HepG2 (cell line): Measurements from ENCODE around the gene TIRAP. TPM values are rescaled to one million over a fixed set of nuclear protein-coding genes. Genes with fewer than 3 reads are reported as not detected.

ENCODE experiments used
- DRAP1 ChIP-seq: IDR thresholded peaks from 2 replicates; pipeline ENCODE4 v1.6.1; 2016; ENCODE audit warnings: missing genetic modification reagents, missing compliant biosample characterization
- HDAC1 ChIP-seq: sonication (generic); formaldehyde crosslinking; IDR thresholded peaks from 2 replicates; pipeline ENCODE4 v1.5.1; 2020; ENCODE audit warnings: mild to moderate bottlenecking, missing genetic modification reagents
- MNT ChIP-seq: fragments of 450-650 bp; IDR thresholded peaks from 2 replicates; pipeline ENCODE4 v1.6.1; 2016
- MTERF4 ChIP-seq: sonication (generic); formaldehyde crosslinking; IDR thresholded peaks from 2 replicates; pipeline ENCODE4 v1.8.0; 2023; ENCODE audit warnings: mild to moderate bottlenecking, missing genetic modification reagents
- NFIC ChIP-seq: IDR thresholded peaks from 2 replicates; pipeline ENCODE4 v1.6.1; 2012; ENCODE audit warnings: mild to moderate bottlenecking, low read length, inconsistent platforms
- RFX1 ChIP-seq: fragments of 450-650 bp; IDR thresholded peaks from 2 replicates; pipeline ENCODE4 v1.6.1; 2017
- ZNF10 ChIP-seq: sonication (generic); formaldehyde crosslinking; IDR thresholded peaks from 2 replicates; pipeline ENCODE4 v1.4.0; 2020; ENCODE audit warnings: mild to moderate bottlenecking, low read depth, missing genetic modification reagents, borderline replicate concordance
- ZNF124 ChIP-seq: sonication (generic); formaldehyde crosslinking; IDR thresholded peaks from 2 replicates; pipeline ENCODE4 v1.4.0; 2020; ENCODE audit warnings: missing genetic modification reagents
- ZNF24 ChIP-seq: fragments of 450-650 bp; IDR thresholded peaks from 2 replicates; pipeline ENCODE4 v1.6.1; 2017; ENCODE audit warnings: antibody characterized with exemption, mild to moderate bottlenecking
- ZNF256 ChIP-seq: sonication (generic); formaldehyde crosslinking; conservative IDR thresholded peaks from 2 replicates; pipeline ENCODE4 v1.4.0; 2020; ENCODE audit warnings: missing genetic modification reagents
- ZNF367 ChIP-seq: sonication (generic); formaldehyde crosslinking; IDR thresholded peaks from 2 replicates; pipeline ENCODE4 v1.4.0; 2020; ENCODE audit warnings: missing genetic modification reagents, borderline replicate concordance
- ZNF414 ChIP-seq: sonication (generic); formaldehyde crosslinking; IDR thresholded peaks from 2 replicates; pipeline ENCODE4 v1.5.0; 2020; ENCODE audit warnings: missing genetic modification reagents
- ZNF468 ChIP-seq: sonication (generic); formaldehyde crosslinking; IDR thresholded peaks from 2 replicates; pipeline ENCODE4 v1.8.0; 2022; ENCODE audit warnings: mild to moderate bottlenecking, moderate library complexity, missing genetic modification reagents
- ZNF512B ChIP-seq: sonication (generic); formaldehyde crosslinking; IDR thresholded peaks from 2 replicates; pipeline ENCODE4 v1.5.1; 2020; ENCODE audit warnings: missing genetic modification reagents, mild to moderate bottlenecking, borderline replicate concordance
- ZNF530 ChIP-seq: sonication (generic); formaldehyde crosslinking; IDR thresholded peaks from 2 replicates; pipeline ENCODE4 v1.5.0; 2020; ENCODE audit warnings: low read depth, mild to moderate bottlenecking, missing genetic modification reagents
- ZNF619 ChIP-seq: sonication (generic); formaldehyde crosslinking; IDR thresholded peaks from 2 replicates; pipeline ENCODE4 v1.4.0; 2020; ENCODE audit warnings: mild to moderate bottlenecking, missing genetic modification reagents
- ZNF639 ChIP-seq: conservative IDR thresholded peaks from 2 replicates; pipeline ENCODE4 v1.6.1; 2018; ENCODE audit warnings: missing genetic modification reagents
- ZNF678 ChIP-seq: sonication (generic); formaldehyde crosslinking; IDR thresholded peaks from 2 replicates; pipeline ENCODE4 v1.4.0; 2020; ENCODE audit warnings: mild to moderate bottlenecking, missing genetic modification reagents
- ZNF720 ChIP-seq: sonication (generic); formaldehyde crosslinking; IDR thresholded peaks from 2 replicates; pipeline ENCODE4 v1.4.0; 2020; ENCODE audit warnings: missing genetic modification reagents
- ZNF724P ChIP-seq: sonication (generic); formaldehyde crosslinking; IDR thresholded peaks from 2 replicates; pipeline ENCODE4 v1.8.0; 2022; ENCODE audit warnings: missing genetic modification reagents, borderline replicate concordance
- polyA plus RNA-seq, 8 experiments: library from polyadenylated mRNA; depleted of rRNA in 3 of 8; stranded (reverse) in 7 of 8; unstranded in 1 of 8; fragments of >200 nt; fragmentation: Illumina TruSeq in 4 of 8; extraction: Trizol in 4 of 8; gene quantifications; 2 replicates each; pipeline versions ENCODE4 v1.2.1 to v1.2.3, GENCODE V29; 2011 to 2016; ENCODE audit warnings: low read depth in 4 of 8, missing spikeins in 1 of 8, mixed read lengths in 1 of 8; ENCODE audit not compliant: insufficient read depth in 1 of 8
- total RNA-seq, 5 experiments: library from RNA; depleted of rRNA; stranded (reverse); fragments of >200 nt; fragmentation: Illumina TruSeq; extraction: Trizol; gene quantifications; 2 replicates each; pipeline ENCODE4 v1.2.3, GENCODE V29; 2016; ENCODE audit warnings: low read depth in 1 of 5

The TIRAP gene
- total and polyA plus RNA-seq, 2 of the 13 experiments (the other 11 are each of a cell fraction or from before 2014, with no cell fraction given) = 5.4 to 5.7 TPM

- TF ChIP-seq ZNF124 (CRISPR knock-in tag) (peak; percentile 64; the same call in 1 of the 2 replicates), ZNF256 (CRISPR knock-in tag) (peak; percentile 79), ZNF512B (CRISPR knock-in tag) (peak; percentile 41; the same call in 1 of the 2 replicates), ZNF414 (peak; percentile 41; the same call in 1 of the 2 replicates), ZNF720 (CRISPR knock-in tag) (no peak), ZNF530 (no peak), ZNF367 (CRISPR knock-in tag) (0 out of 2 replicates have a peak, but pooled peaks have one; percentile 54), ZNF24 (no peak), ZNF619 (CRISPR knock-in tag) (no peak), ZNF724P (CRISPR knock-in tag) (peak; percentile 82; the same call in 1 of the 2 replicates), ZNF639 (CRISPR knock-in tag) (peak; percentile 70; the same call in 1 of the 2 replicates), RFX1 (no peak), ZNF678 (CRISPR knock-in tag) (no peak), ZNF10 (no peak), DRAP1 (CRISPR knock-in tag) (peak; percentile 92), MTERF4 (CRISPR knock-in tag) (peak; percentile 59), HDAC1 (CRISPR knock-in tag) (peak; percentile 97), NFIC (no peak), MNT (0 out of 2 replicates have a peak, but pooled peaks have one; percentile 31), ZNF468 (no peak)
Measured at GRCh38 chr11:126303623-126304456, 20.9 kb downstream of the TIRAP start, which contains the start of gene DCPS (continued).
